AG10803 (cell line): ENCODE results near the gene SDHAF1.
A peak's percentile ranks its signal among the peaks of the same experiment; 100 is the strongest.

Experiments used
- DNase-seq: peaks from one replicate; pipeline ENCODE4 v3.0.0; 2010; ENCODE audit warnings: low read depth
- H3K4me3 ChIP-seq: 2 replicates; pipeline ENCODE4 v1.5.1; 2011; ENCODE audit warnings: mild to moderate bottlenecking, low read length, control low read depth
- TF ChIP-seq, protein P1 (sequence below): conservative IDR thresholded peaks from 2 replicates; pipeline ENCODE4 v1.5.1; 2011; ENCODE audit warnings: mild to moderate bottlenecking, low read length, control low read depth, inconsistent platforms

SDHAF1 gene

DNA sequence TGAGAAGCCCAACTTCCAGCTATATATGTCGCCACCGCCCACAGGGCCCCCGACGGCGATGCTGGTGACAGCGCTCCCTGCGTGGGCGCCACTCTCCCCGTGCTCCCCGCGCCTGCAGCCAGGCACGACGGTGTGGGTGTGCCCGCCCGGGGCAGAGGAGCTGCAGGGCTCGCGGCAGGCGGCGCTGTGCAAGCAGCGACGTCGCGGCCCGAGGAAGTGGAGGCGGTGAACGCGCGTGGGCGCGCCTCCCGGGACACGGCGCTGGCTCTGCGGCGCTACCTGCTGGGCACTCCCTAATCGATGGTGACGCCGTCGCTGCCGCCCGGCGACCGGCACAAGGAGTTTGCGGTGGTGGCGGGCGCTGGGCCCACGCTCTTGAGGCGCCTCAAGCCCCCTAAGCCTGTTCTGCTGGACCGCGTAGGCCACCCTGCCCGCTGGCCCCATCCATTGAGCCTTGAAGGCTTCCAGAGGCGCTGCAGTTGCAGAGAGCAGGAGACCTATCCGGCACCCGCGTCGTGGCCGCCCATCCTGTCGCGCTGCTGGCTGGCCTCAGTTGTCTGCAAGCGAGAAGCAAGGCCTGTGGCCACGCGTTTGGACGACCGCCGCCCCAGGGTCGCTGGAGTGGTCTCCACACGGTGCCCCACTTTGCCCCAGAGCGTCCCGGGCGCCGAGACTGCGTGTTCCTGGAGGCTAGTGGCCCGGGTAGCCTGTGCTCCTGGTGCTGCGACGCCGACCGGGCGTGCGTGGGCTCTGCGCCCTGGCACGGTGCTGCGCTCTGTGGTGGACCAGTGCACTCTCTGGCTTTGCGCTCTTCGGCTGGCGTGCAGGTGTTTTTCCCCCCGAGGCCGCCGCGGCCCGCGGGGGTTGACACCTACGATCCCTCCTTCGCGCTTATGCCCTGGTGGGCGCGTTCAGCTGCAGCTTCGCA is 35.7 kb upstream of the SDHAF1 start:
- no peak overlapping the region for H3K4me3 ChIP-seq
- DNase-seq, result no peak
- TF ChIP-seq, protein P1, sequence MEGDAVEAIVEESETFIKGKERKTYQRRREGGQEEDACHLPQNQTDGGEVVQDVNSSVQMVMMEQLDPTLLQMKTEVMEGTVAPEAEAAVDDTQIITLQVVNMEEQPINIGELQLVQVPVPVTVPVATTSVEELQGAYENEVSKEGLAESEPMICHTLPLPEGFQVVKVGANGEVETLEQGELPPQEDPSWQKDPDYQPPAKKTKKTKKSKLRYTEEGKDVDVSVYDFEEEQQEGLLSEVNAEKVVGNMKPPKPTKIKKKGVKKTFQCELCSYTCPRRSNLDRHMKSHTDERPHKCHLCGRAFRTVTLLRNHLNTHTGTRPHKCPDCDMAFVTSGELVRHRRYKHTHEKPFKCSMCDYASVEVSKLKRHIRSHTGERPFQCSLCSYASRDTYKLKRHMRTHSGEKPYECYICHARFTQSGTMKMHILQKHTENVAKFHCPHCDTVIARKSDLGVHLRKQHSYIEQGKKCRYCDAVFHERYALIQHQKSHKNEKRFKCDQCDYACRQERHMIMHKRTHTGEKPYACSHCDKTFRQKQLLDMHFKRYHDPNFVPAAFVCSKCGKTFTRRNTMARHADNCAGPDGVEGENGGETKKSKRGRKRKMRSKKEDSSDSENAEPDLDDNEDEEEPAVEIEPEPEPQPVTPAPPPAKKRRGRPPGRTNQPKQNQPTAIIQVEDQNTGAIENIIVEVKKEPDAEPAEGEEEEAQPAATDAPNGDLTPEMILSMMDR, result no peak

DNA sequence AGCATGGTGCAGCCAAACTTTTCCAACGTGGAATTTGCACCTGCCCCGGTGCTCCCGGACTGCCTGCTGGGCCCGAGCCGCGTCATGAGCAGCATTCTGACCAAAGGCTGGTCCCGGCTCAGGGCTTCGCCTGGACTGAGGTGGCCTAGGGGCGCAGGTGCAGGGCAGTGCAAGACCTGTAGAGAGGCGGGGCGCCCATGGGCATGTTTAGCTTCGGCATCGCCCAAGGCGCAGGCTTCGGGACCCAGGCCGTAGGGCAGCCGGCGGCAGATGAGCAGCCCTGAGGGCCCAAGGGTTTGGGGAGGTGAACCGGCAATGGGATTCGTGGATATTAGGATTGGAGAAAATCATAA is 35.0 kb upstream of the SDHAF1 start:
- TF ChIP-seq, protein P1, result no peak
- no peak for DNase-seq
- no peak overlapping the region for H3K4me3 ChIP-seq

DNA sequence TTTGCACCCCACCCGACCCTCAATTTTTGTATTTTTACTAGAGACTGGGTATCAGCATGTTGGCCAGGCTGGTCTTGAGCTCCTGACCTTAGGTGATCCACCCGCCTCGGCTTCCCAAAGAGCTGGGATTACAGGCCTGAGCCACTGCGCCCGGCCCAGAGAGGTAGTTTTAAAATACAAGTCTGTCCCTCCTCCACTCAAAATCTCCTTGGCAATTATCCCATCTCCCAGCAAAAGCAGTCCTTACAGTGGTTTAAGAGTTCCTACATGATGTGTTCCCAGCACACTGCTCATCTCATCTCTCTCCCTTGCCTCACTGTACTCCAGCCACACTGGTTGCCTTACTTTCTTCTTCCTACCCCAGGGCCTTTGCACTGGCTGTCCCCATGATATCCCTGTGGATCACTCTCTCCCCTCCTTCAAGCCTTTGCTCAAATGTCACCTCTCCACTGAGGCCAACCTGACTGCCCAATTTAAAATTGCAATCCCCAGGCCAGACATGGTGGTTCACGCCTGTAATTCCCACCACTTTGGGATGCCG is 34.5 kb upstream of the SDHAF1 start:
- DNase-seq, result no peak
- no peak overlapping the region for H3K4me3 ChIP-seq
- TF ChIP-seq, protein P1, result no peak

DNA sequence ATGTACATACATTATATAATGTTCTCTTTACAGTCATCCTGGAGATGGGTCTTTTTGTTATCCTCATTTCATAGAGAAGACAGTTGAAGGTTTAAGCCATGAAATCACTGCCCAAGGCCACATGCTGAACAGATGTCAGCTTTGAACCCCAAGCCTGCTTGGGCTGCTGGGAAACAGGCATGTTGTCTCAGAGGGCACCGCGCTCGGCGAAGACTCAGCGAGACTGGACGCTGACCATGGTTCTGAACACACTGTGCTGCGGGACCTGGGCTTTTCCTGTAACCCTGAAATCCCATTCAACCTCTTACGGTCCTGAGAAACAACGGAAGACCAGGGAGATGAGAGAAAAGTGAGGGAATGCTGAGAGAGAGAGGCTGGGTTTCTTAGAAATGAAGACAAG is 31.5 kb upstream of the SDHAF1 start:
- H3K4me3 ChIP-seq, result no peak overlapping the region
- peak; percentile 62 for DNase-seq
- TF ChIP-seq, protein P1, result no peak

DNA sequence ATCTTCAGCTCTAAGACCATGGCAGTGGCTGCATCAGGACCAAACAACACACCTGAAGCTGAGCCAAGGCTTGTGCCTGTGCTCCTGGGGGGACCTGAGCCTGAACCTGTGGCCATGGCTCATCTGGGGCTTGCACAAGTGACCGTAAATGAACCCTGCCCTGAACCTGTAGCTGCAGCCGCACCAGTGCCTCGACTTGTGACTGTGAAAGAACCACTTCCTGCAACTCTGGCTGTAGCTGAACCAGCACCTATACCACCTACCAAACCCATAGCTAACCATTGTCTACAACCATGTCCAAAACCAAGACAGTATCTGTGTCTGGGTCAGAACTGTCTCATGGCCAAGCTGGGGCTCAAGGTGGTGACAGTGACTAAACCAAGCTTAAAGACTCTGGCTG is 28.2 kb upstream of the SDHAF1 start:
- TF ChIP-seq, protein P1, result no peak
- DNase-seq, result no peak
- H3K4me3 ChIP-seq, result no peak overlapping the region

DNA sequence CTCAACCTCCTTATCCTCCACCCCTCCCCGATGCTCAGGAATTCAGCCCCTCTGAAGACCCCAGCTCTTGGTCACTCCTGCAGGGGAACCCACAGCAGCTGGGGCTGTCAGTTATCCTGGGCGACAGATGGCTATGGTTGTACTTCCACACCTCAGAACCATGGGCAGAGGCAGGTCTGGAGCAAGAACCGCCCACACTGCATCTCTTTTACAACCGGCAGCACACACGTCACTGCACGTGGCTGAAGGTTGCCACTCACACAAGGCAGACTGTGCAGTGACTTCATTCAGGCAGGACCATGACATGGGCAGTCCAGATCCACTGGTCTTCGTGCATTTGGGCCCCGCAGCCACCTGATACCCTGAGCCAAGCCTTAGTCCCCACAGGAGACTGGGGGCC is 21.5 kb upstream of the SDHAF1 start:
- no peak for DNase-seq
- no peak overlapping the region for H3K4me3 ChIP-seq
- TF ChIP-seq, protein P1, result no peak
